HG02973 (cell line): ENCODE data around the gene OR10G6.
"Not testable (repeated sequence)": the region's sequence is repeated elsewhere in the genome, so short reads cannot be mapped to it uniquely, and the experiment has no call there.

Source experiments
- ATAC-seq: cut with Tn5 transposase; IDR thresholded peaks from one replicate; pipeline ENCODE4 v1.9.1; 2021; ENCODE audit warnings: moderate library complexity; ENCODE audit not compliant: unreplicated experiment

The OR10G6 gene, protein sequence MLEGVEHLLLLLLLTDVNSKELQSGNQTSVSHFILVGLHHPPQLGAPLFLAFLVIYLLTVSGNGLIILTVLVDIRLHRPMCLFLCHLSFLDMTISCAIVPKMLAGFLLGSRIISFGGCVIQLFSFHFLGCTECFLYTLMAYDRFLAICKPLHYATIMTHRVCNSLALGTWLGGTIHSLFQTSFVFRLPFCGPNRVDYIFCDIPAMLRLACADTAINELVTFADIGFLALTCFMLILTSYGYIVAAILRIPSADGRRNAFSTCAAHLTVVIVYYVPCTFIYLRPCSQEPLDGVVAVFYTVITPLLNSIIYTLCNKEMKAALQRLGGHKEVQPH

GRCh38 chr11:123995119-123995518 lies at the start of gene OR10G6:
TSS of gene OR10G6 (minus strand) at chr11:123995161. CDS start at chr11:123995161, 0 bp downstream.
- ATAC-seq: no peak

DNA sequence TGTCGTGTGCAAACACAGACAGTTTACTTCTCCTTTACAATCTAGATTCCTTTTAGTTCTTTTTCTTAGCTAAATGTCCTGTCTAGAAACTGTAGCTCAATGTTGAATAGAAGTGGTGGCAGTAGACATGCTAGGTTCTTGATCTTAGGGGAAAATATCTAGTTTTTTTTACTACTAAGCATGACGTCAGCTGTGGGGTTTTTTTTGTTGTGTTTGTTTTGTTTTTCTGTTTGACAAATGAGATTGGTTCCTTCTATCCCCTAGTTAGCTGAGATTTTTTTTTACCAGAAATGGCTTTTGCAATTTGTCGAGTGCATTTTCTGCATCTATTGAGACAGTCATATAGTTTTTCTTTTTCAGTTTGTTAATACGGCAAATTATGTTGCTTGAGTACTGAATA lies 48.5 kb upstream of the OR10G6 start:
- no peak for ATAC-seq

GRCh38 chr11:124041254-124041653 lies 46.3 kb upstream of the OR10G6 start, which contains the start of gene OR10G7:
TSS of gene OR10G7 (minus strand) at chr11:124041325. CDS start at chr11:124039001, 2,324 bp downstream.
- ATAC-seq: no peak

DNA sequence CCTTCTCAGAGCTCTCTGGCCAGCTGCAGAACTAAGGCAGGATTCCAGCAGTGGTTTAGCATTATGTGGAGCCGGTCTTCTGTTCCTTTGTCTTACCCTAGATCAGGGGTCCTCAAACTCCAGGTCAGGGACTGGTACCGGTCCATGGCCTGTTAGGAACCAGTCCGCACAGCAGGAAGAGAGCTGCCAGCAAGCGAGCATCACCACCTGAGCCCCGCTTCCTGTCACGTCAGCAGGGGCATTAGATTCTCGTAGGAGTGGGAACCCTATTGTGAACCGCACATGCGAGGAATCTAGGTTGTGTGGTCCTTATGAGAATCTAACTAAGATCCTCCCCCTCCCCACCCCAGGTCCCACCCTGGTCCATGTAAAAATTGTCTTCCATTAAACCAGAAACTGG lies 44.6 kb upstream of the OR10G6 start:
- ATAC-seq: no peak

DNA sequence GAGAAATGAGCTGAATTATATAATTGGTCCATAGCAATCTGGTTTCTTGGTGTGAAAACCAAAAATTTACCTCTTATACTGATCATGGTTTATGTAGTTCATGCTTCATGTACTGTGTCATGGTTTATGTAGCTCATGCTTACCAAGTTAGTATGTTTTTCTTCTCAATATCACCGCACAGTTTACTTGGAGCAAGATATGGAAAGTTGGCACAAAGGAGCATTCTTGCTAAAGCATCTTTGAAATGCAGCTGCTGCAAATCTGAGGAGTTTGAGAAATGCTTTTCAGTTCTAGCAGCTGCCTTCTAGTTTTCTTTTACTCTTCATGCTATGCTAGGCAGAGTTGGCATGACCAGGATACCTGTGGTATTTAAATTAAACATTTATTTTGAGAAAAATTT lies 41.7 kb upstream of the OR10G6 start:
- no peak for ATAC-seq

DNA sequence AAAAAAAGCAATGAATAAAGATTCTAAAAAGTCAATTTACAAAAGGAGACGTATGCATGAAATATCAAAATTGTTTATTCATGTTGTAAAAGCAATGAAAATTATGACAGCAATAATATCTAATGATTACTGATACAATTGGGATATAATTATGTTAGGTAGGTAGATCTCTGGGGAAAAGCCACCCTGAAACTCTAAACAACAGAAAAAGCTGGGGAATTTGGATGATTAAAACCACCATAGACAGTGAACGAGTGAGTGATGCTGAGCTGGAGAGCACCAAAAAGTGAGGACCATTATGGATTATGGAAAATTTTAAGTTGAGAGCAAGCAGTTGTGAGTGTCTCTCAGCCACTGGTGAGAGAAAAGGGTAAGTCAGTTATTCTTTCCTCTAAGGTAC lies 31.5 kb upstream of the OR10G6 start, which contains the start of gene OR10G8:
TSS of gene OR10G8 (plus strand) at position 301 of the 400 bp plus-strand sequence. CDS start 2,825 bp downstream, outside the sequence.
- no peak for ATAC-seq

DNA sequence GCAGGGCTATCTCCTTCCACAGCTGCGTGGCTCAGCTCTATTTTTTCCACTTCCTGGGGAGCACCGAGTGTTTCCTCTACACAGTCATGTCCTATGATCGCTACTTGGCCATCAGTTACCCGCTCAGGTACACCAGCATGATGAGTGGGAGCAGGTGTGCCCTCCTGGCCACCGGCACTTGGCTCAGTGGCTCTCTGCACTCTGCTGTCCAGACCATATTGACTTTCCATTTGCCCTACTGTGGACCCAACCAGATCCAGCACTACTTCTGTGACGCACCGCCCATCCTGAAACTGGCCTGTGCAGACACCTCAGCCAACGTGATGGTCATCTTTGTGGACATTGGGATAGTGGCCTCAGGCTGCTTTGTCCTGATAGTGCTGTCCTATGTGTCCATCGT lies 20.9 kb upstream of the OR10G6 start:
- not testable (repeated sequence) for ATAC-seq

DNA sequence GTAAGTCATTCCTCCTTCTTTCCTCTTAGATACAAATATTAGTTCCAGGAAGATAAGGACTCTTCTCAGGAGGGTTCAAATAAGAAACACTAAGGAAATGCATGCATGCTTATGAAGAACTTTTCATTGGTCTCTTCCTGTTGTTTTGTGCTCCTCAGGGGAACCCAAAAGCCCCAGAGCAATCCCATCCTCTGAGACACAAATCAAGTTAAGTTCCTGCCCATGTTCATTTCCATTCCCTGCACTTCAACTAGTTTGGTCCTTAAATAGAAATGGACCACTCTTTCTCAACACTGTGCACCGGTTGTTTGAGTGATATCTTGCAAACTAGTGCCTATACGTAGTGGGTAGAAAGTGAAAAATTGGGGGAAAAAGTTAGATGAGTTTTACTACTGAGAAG lies 17.7 kb upstream of the OR10G6 start, which contains the start of gene OR10G4:
TSS of gene OR10G4 (plus strand) at position 301 of the 400 bp plus-strand sequence. CDS start 2,578 bp downstream, outside the sequence.
- no peak for ATAC-seq

GRCh38 chr11:123979311-123979710 lies 15.7 kb downstream of the OR10G6 start:
- no peak for ATAC-seq

DNA sequence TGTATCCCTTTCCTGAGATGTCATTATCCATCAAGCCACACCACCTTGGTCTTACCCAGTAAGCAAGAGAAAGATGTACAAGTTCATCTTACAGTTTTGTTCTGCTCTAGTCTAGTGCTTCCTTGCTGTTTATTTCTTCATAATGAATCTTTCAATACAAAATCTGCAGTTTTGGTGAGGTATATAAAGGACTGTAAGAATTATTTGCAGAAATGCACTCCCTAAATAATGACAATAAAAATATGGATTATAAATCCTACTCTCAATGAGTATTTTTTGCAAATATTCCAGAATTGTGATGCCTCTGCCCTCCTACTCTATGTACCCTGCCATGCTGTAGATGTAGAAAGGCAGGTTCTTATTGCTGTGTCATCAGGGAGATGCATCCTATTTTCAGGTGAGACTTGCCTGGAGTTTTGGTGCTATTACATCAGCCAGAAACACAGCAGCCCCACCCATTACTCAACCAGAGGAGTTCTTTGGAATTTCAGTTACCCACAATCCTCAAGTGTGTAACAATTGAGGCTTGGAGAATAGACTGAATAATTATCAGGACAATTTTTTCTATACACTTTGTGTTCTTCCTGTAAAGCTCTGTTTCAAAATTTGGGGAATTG lies 17.1 kb downstream of the OR10G6 start, which contains the start of gene OR10S1:
TSS of gene OR10S1 (minus strand) at position 51 of the 617 bp plus-strand sequence. CDS start 117 bp downstream, outside the sequence.
- ATAC-seq: no peak

DNA sequence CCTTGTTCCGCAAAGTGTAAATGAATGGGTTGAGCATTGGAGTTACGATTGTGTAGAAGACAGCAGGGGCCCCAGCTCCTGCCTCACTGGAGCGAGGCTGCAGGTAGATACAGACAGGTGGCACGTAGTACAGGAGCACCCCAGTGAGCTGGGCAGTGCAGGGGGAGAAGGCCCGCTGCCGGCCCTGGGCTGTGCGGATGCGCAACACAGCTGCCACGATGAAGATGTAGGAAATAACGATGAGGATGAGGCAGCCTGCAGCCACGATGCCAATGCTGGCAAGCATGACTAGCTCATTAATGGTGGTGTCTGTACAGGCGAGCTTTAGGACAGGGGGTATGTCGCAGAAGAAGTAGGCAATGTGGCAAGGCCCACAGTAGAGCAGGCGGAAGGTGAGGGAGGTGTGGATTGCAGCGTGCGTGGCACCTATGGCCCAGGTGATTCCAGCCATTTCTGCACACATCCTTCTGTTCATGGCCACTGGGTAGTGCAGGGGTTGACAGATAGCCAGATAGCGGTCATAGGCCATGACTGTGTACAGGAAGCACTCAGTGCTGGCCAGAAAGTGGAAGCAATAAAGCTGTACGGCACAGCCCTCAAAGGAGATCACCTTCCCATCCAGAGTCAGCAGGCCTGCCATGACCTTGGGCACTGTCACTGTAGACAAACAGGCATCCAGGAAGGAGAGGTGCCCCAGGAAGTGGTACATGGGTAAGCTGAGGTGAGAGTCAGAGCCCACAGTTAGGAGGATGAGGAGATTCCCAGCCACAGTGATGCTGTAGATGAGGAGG lies 18.0 kb downstream of the OR10G6 start:
- no peak for ATAC-seq

GRCh38 chr11:123973816-123974215 lies 21.1 kb downstream of the OR10G6 start:
- no peak for ATAC-seq

GRCh38 chr11:123956752-123957151 lies 38.2 kb downstream of the OR10G6 start:
- ATAC-seq: no peak

DNA sequence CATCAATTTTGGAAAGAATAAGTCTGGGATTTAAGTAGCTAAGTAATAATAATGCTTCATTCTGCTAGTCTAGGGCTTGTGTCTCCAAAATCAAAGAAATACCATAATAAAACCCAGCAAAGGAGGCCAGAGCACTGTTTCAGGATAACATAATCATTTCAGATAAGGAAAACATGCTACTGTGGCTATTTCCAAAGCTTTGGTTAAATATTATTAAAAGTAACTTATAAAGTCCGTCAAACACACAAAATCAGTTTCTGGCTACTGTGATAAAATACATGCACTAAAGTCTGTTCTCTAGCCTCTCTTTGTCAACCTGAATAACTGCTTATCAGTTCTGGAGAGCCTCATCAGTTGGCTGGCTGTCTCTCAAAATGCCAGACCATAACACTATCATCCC lies 49.8 kb downstream of the OR10G6 start:
- no peak for ATAC-seq
